ENCODE data around the gene FAM193B.
"Not testable (repeated sequence)": the region's sequence is repeated elsewhere in the genome, so short reads cannot be mapped to it uniquely, and the experiment has no call there.

The FAM193B gene

GRCh38 chr5:177576169-177576568, 21.8 kb upstream of the FAM193B start:
- DNase-seq (ENCODE audit: low spot score): no peak

- DNase-seq (ENCODE audit: low spot score): no peak
These were observed 21.1 kb upstream of the FAM193B start for GRCh38 chr5:177575488-177575887.

- DNase-seq (ENCODE audit: low spot score): no peak
These were observed 15.5 kb upstream of the FAM193B start for GRCh38 chr5:177569894-177570293.

GRCh38 chr5:177568326-177568725, 14.0 kb upstream of the FAM193B start:
- DNase-seq (ENCODE audit: low spot score): no peak

- no peak for DNase-seq (ENCODE audit: low spot score)
These were observed 10.7 kb upstream of the FAM193B start for GRCh38 chr5:177565046-177565445.

GRCh38 chr5:177559446-177559941, 5.1 kb upstream of the FAM193B start:
- not testable (repeated sequence) for DNase-seq (ENCODE audit: low spot score)

- no peak for DNase-seq (ENCODE audit: low spot score)
These were observed 3.4 kb upstream of the FAM193B start for GRCh38 chr5:177557796-177558195.

- no peak for DNase-seq (ENCODE audit: low spot score)
These were observed 2.8 kb upstream of the FAM193B start for GRCh38 chr5:177557041-177557647.

- no peak for DNase-seq (ENCODE audit: low spot score)
These were observed 1.3 kb upstream of the FAM193B start for GRCh38 chr5:177555665-177556064.

- DNase-seq (ENCODE audit: low spot score): no peak
These were observed 865 bp upstream of the FAM193B start for GRCh38 chr5:177555228-177555627.

- peak; percentile 32 for DNase-seq (ENCODE audit: low spot score)
These were observed 513 bp downstream of the FAM193B start for GRCh38 chr5:177553671-177554429.

- no peak for DNase-seq (ENCODE audit: low spot score)
These were observed 1.4 kb downstream of the FAM193B start for GRCh38 chr5:177552839-177553455.

GRCh38 chr5:177550122-177550521, 4.2 kb downstream of the FAM193B start:
- no peak for DNase-seq (ENCODE audit: low spot score)

GRCh38 chr5:177548495-177548894, 5.9 kb downstream of the FAM193B start:
- DNase-seq (ENCODE audit: low spot score): no peak

GRCh38 chr5:177547736-177548135, 6.6 kb downstream of the FAM193B start:
- DNase-seq (ENCODE audit: low spot score): no peak

GRCh38 chr5:177546258-177546741, 8.1 kb downstream of the FAM193B start:
- DNase-seq (ENCODE audit: low spot score): no peak

- no peak for DNase-seq (ENCODE audit: low spot score)
These were observed 8.7 kb downstream of the FAM193B start for GRCh38 chr5:177545487-177546257.

- DNase-seq (ENCODE audit: low spot score): no peak
These were observed 11.4 kb downstream of the FAM193B start for GRCh38 chr5:177542816-177543465.

GRCh38 chr5:177540438-177540837, 13.9 kb downstream of the FAM193B start:
- no peak for DNase-seq (ENCODE audit: low spot score)

GRCh38 chr5:177539411-177539810, 15.0 kb downstream of the FAM193B start:
- no peak for DNase-seq (ENCODE audit: low spot score)

- DNase-seq (ENCODE audit: low spot score): no peak
These were observed 15.5 kb downstream of the FAM193B start for GRCh38 chr5:177538876-177539275.

Data from NAMALWA (cell line).